IMR-90 (cell line): Measurements from ENCODE around the gene CRAMP1. TPM values are rescaled to one million over a fixed set of nuclear protein-coding genes. Genes with fewer than 3 reads are reported as not detected.
A peak's percentile ranks its signal among the peaks of the same experiment; 100 is the strongest.

Source experiments
- ATAC-seq: fragments of 200-7000 bp; cut with Tn5 transposase; 2 replicates; pipeline ENCODE4 v1.9.1; 2020; ENCODE audit warnings: low read depth, mild to moderate bottlenecking, moderate library complexity
- BruUV-seq: library from RNA; stranded (reverse); fragments of 400-500 nt; replicated peaks from 2 replicates; lab custom pipeline; 2021; lab: Mats Ljungman, UMichigan
- CTCF ChIA-PET: fragments of 300-600 bp; formaldehyde crosslinking; extraction: SDS; loops from one replicate; lab custom pipeline; 2021; ENCODE audit warnings: antibody characterized with exemption; lab: Yijun Ruan, JAX
- POLR2A ChIA-PET: fragments of 300-600 bp; sonication (Branson Sonifier 250); formaldehyde crosslinking; loops from one replicate; lab custom pipeline; 2022; ENCODE audit warnings: antibody characterized with exemption; ENCODE audit not compliant: unreplicated experiment; lab: Charles Lee
- DNase-seq: peaks from one replicate; pipeline ENCODE4 v3.0.0; 2013
- H2AFZ ChIP-seq: replicated peaks from 2 replicates; pipeline ENCODE3; 2013; ENCODE audit warnings: low read length, mild to moderate bottlenecking; ENCODE audit not compliant: poor library complexity
- H2AK5ac ChIP-seq: 2 replicates; pipeline ENCODE4 v1.6.1; 2013; ENCODE audit warnings: low read depth, low read length, inconsistent platforms
- H2AK9ac ChIP-seq: replicated peaks from 2 replicates; pipeline ENCODE3; 2013; ENCODE audit warnings: mild to moderate bottlenecking, low read depth, low read length, moderate library complexity; ENCODE audit not compliant: poor library complexity
- H2BK120ac ChIP-seq: 2 replicates; pipeline ENCODE4 v1.6.1; 2013; ENCODE audit warnings: low read depth, low read length, inconsistent platforms
- H2BK15ac ChIP-seq: 3 replicates; pipeline ENCODE4 v1.6.1; 2013; ENCODE audit warnings: low read depth, low read length, inconsistent platforms
- H2BK20ac ChIP-seq: 2 replicates; pipeline ENCODE4 v1.6.1; 2013; ENCODE audit warnings: low read depth, mild to moderate bottlenecking, inconsistent platforms, low read length, moderate library complexity
- H2BK5ac ChIP-seq: 2 replicates; pipeline ENCODE4 v1.6.1; 2013; ENCODE audit warnings: mild to moderate bottlenecking, low read depth, low read length, inconsistent platforms; ENCODE audit not compliant: poor library complexity, severe bottlenecking
- H3K14ac ChIP-seq: replicated peaks from 2 replicates; pipeline ENCODE4 v1.6.1; 2013; ENCODE audit warnings: low read depth, low read length, inconsistent platforms
- H3K18ac ChIP-seq: 2 replicates; pipeline ENCODE4 v1.6.1; 2013; ENCODE audit warnings: low read depth, low read length, control low read depth
- H3K23ac ChIP-seq: 2 replicates; pipeline ENCODE4 v1.6.1; 2013; ENCODE audit warnings: low read depth, low read length, inconsistent platforms
- H3K27ac ChIP-seq: 2 replicates; pipeline ENCODE4 v1.5.1; 2013; ENCODE audit warnings: mild to moderate bottlenecking, control low read depth, low read length; ENCODE audit not compliant: insufficient read depth
- H3K27me3 ChIP-seq: 2 replicates; pipeline ENCODE4 v1.6.1; 2013; ENCODE audit warnings: low read length; ENCODE audit not compliant: control insufficient read depth, insufficient read depth
- H3K36me3 ChIP-seq: 2 replicates; pipeline ENCODE4 v1.6.1; 2013; ENCODE audit warnings: low read length, mixed read lengths; ENCODE audit not compliant: control insufficient read depth, insufficient read depth
- H3K4ac ChIP-seq: 2 replicates; pipeline ENCODE4 v1.6.1; 2013; ENCODE audit warnings: low read depth, low read length, inconsistent platforms
- H3K4me1 ChIP-seq: 2 replicates; pipeline ENCODE4 v1.6.1; 2013; ENCODE audit warnings: low read length, mixed read lengths; ENCODE audit not compliant: control insufficient read depth, insufficient read depth
- H3K4me2 ChIP-seq: 2 replicates; pipeline ENCODE4 v1.6.1; 2013; ENCODE audit warnings: low read depth, mild to moderate bottlenecking, control low read depth, low read length, moderate library complexity
- H3K4me3 ChIP-seq: 2 replicates; pipeline ENCODE4 v1.5.1; 2013; ENCODE audit warnings: low read depth, mild to moderate bottlenecking, control low read depth, low read length, moderate library complexity; ENCODE audit not compliant: insufficient read depth
- H3K56ac ChIP-seq: 2 replicates; pipeline ENCODE4 v1.6.1; 2013; ENCODE audit warnings: low read length, inconsistent platforms; ENCODE audit not compliant: insufficient read depth; ENCODE audit errors: extremely low read depth
- H3K79me1 ChIP-seq, 2 experiments: 2 replicates each; pipeline ENCODE4 v1.6.1; 2013; ENCODE audit warnings: low read length in 2 of 2, inconsistent platforms in 1 of 2, low read depth in 1 of 2
- H3K9ac ChIP-seq: 2 replicates; pipeline ENCODE4 v1.6.1; 2013; ENCODE audit warnings: low read depth, low read length, control low read depth
- H3K9me1 ChIP-seq: 2 replicates; pipeline ENCODE4 v1.6.1; 2013; ENCODE audit warnings: low read length, inconsistent platforms; ENCODE audit not compliant: insufficient read depth
- H3K9me3 ChIP-seq: 2 replicates; pipeline ENCODE4 v1.6.1; 2013; ENCODE audit warnings: low read length; ENCODE audit not compliant: control insufficient read depth, insufficient read depth
- H4K20me1 ChIP-seq: 2 replicates; pipeline ENCODE4 v1.6.1; 2013; ENCODE audit warnings: low read length, inconsistent platforms; ENCODE audit not compliant: insufficient read depth
- H4K5ac ChIP-seq: 2 replicates; pipeline ENCODE4 v1.6.1; 2013; ENCODE audit warnings: mild to moderate bottlenecking, low read depth, low read length, control low read depth
- H4K8ac ChIP-seq, 2 experiments: 2 replicates each; pipeline ENCODE4 v1.6.1; 2013; ENCODE audit warnings: low read depth in 2 of 2, low read length in 2 of 2, control low read depth in 1 of 2, inconsistent platforms in 1 of 2
- H4K91ac ChIP-seq: 2 replicates; pipeline ENCODE4 v1.6.1; 2013; ENCODE audit warnings: low read depth, low read length, inconsistent platforms; ENCODE audit not compliant: insufficient read depth
- BHLHE40 ChIP-seq: fragments of 150-350 bp; IDR thresholded peaks from 2 replicates; pipeline ENCODE4 v1.6.1; 2016; ENCODE audit warnings: mild to moderate bottlenecking, low read depth, low read length
- CEBPB ChIP-seq: IDR thresholded peaks from 2 replicates; pipeline ENCODE4 v1.6.1; 2012; ENCODE audit warnings: low read depth, low read length, improper control_type of control experiment
- FOS ChIP-seq: fragments of 150-350 bp; IDR thresholded peaks from 2 replicates; pipeline ENCODE4 v1.6.1; 2016; ENCODE audit warnings: low read depth, low read length
- NFE2L2 ChIP-seq: fragments of 150-350 bp; IDR thresholded peaks from 2 replicates; pipeline ENCODE4 v1.6.1; 2016; ENCODE audit warnings: low read depth, mild to moderate bottlenecking, low read length
- POLR2A ChIP-seq: IDR thresholded peaks from 2 replicates; pipeline ENCODE4 v1.6.1; 2012; ENCODE audit warnings: mild to moderate bottlenecking, low read depth, low read length
- RCOR1 ChIP-seq: IDR thresholded peaks from 2 replicates; pipeline ENCODE4 v1.6.1; 2012; ENCODE audit warnings: mild to moderate bottlenecking, low read length, improper control_type of control experiment; ENCODE audit not compliant: insufficient replicate concordance
- RFX5 ChIP-seq: IDR thresholded peaks from 2 replicates; pipeline ENCODE4 v1.8.0; 2012; ENCODE audit warnings: low read depth, mild to moderate bottlenecking, low read length, moderate library complexity
- WGBS, 2 experiments: methylation state at CpG; one replicate each; pipeline versions ENCODE4 v1.1.5 to v1.1.7; 2013; ENCODE audit warnings: missing lambda C conversion rate in 2 of 2; ENCODE audit not compliant: insufficient read length in 1 of 2; ENCODE audit errors: extremely low coverage in 2 of 2; 5-methylcytosine and 5-hydroxymethylcytosine counted together
- dilution Hi-C: fragments of 300-500 bp; cut with HindIII; formaldehyde crosslinking; loops from one replicate; pipeline ENCODE4 v1.14.3; 2018; ENCODE audit warnings: low sequenced_read_pairs; ENCODE audit not compliant: unreplicated experiment
- in situ Hi-C: fragments of 300-500 bp; cut with MboI; formaldehyde crosslinking; loops from 3 replicates; pipeline ENCODE4 v1.14.3; 2019; ENCODE audit warnings: low sequenced_read_pairs, inconsistent platforms, mixed read lengths
- intact Hi-C: fragments of 100-400 bp; cut with micrococcal nuclease; formaldehyde crosslinking; loops from 2 replicates; pipeline ENCODE4 v1.10.0; 2022
- polyA plus RNA-seq, 3 experiments: library from polyadenylated mRNA; depleted of rRNA; stranded (reverse); fragments of >200 nt; gene quantifications; 2 replicates each; pipeline ENCODE4 v1.2.3, GENCODE V29; 2012; ENCODE audit warnings: low replicate concordance in 1 of 3
- total RNA-seq: library from RNA; depleted of rRNA; stranded (reverse); fragments of >200 nt; gene quantifications from 2 replicates; pipeline ENCODE4 v1.2.3, GENCODE V29; 2012
- TF ChIP-seq, protein P1 (sequence below): fragments of 150-350 bp; IDR thresholded peaks from 2 replicates; pipeline ENCODE4 v1.6.1; 2016; ENCODE audit warnings: low read depth, mild to moderate bottlenecking, low read length, moderate library complexity, borderline replicate concordance

Gene CRAMP1
- total and polyA plus RNA-seq, 2 of the 4 experiments (the other 2 are of a cell fraction), result 3.2 to 12.0 TPM

- no peaks in the 10 kb centered on the region for H3K36me3 ChIP-seq
- no peak overlapping the region for H3K18ac ChIP-seq
- no peak for TF ChIP-seq BHLHE40
- TF ChIP-seq RFX5, result no peak
- no peak for TF ChIP-seq RCOR1
- TF ChIP-seq, protein P1, sequence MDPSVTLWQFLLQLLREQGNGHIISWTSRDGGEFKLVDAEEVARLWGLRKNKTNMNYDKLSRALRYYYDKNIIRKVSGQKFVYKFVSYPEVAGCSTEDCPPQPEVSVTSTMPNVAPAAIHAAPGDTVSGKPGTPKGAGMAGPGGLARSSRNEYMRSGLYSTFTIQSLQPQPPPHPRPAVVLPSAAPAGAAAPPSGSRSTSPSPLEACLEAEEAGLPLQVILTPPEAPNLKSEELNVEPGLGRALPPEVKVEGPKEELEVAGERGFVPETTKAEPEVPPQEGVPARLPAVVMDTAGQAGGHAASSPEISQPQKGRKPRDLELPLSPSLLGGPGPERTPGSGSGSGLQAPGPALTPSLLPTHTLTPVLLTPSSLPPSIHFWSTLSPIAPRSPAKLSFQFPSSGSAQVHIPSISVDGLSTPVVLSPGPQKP, result no peak
- TF ChIP-seq CEBPB, result no peak
- no peak for TF ChIP-seq NFE2L2
- TF ChIP-seq FOS, result no peak
- no peak for TF ChIP-seq POLR2A
- H3K4ac ChIP-seq, result no peak overlapping the region
- no peak overlapping the region for H2AK9ac ChIP-seq
- peaks cover 18% of the 10 kb centered on the region for H3K4me1 ChIP-seq
- CTCF ChIA-PET, result no interaction called here
- peaks cover 78% of the 10 kb centered on the region for H4K20me1 ChIP-seq
- DNase-seq (no peak), ATAC-seq (no peak)
- no peak overlapping the region for H2AFZ ChIP-seq
- no peak overlapping the region for H4K8ac ChIP-seq
- POLR2A ChIA-PET, result no interaction called here
- H3K14ac ChIP-seq, result no peak overlapping the region
- in situ Hi-C loops, result no loop called here
- peaks cover 18 to 78% of the 10 kb centered on the region in 2 experiments for H3K79me1 ChIP-seq
- no CpG with 5 or more reads among the region's 15 CpGs for WGBS, 2 experiments
- H2BK20ac ChIP-seq, result no peak overlapping the region
- no peak overlapping the region for H4K5ac ChIP-seq
- no peak overlapping the region for H2BK15ac ChIP-seq
- H2BK120ac ChIP-seq, result no peak overlapping the region
- H3K9me1 ChIP-seq, result peaks cover 35% of the 10 kb centered on the region
- no peak overlapping the region for H2AK5ac ChIP-seq
- H3K9me3 ChIP-seq, result no peaks in the 10 kb centered on the region
- dilution Hi-C loops, result no loop called here
- H3K27ac ChIP-seq, result no peak overlapping the region
- no peak overlapping the region for H3K23ac ChIP-seq
- H3K27me3 ChIP-seq, result no peaks in the 10 kb centered on the region
- H3K9ac ChIP-seq, result no peak overlapping the region
- no peak overlapping the region for H4K91ac ChIP-seq
- no peak overlapping the region for H2BK5ac ChIP-seq
- peak overlapping the region; percentile 28 for H3K4me2 ChIP-seq
- H3K4me3 ChIP-seq, result no peak overlapping the region
- no TSS peak for BruUV-seq
- no peak overlapping the region for H3K56ac ChIP-seq
- intact Hi-C loops, result loop anchor here (5.0 kb wide), 2 partner anchors 97 to 217 kb away; partner anchors contain the start of genes CRAMP1, IFT140 and TELO2
Measured at GRCh38 chr16:1709356-1709755, 97.2 kb downstream of the CRAMP1 start.
